Vagina (tissue), 2 donors: ENCODE measurements around the gene DNAAF8. TPM values are rescaled to one million over a fixed set of nuclear protein-coding genes. Genes with fewer than 3 reads are reported as not detected.
A peak's percentile ranks its signal among the peaks of the same experiment; 100 is the strongest.

Source experiments
- DNase-seq, 2 donors: peaks; one replicate each; pipeline ENCODE4 v3.0.0-alpha.2; 2017; ENCODE audit errors: extremely low spot score in 2 of 2
- H3K27ac ChIP-seq: fragments of 200-600 bp; sonication (generic); one replicate; pipeline ENCODE4 v1.5.1; 2019
- H3K27me3 ChIP-seq: fragments of 200-600 bp; sonication (generic); one replicate; pipeline ENCODE4 v1.5.1; 2019
- H3K36me3 ChIP-seq, 2 donors: fragments of 200-600 bp; sonication (generic); one replicate each; pipeline ENCODE4 v1.5.1; 2017 to 2019
- H3K4me1 ChIP-seq: fragments of 200-600 bp; sonication (generic); one replicate; pipeline ENCODE4 v1.5.1; 2019
- H3K4me3 ChIP-seq, 2 donors: fragments of 200-600 bp; sonication (generic); 1 replicate in 1 of 2; 2 replicates in 1 of 2; pipeline ENCODE4 v1.5.1; 2016 to 2019
- H3K9me3 ChIP-seq: fragments of 200-600 bp; sonication (generic); one replicate; pipeline ENCODE4 v1.5.1; 2019
- CTCF ChIP-seq, 3 experiments: fragments of 450-650 bp in 2 of 3; fragments of 200-600 bp in 1 of 3; sonication (generic) in 1 of 3; IDR thresholded peaks; one replicate each; pipeline ENCODE4 v1.5.1; 2017 to 2019; ENCODE audit warnings: antibody characterized with exemption in 3 of 3, mild to moderate bottlenecking in 2 of 3, moderate library complexity in 2 of 3
- POLR2A ChIP-seq, 2 donors: fragments of 450-650 bp; IDR thresholded peaks; one replicate each; pipeline ENCODE4 v1.6.1; 2017; ENCODE audit warnings: antibody characterized with exemption in 2 of 2, mild to moderate bottlenecking in 2 of 2, moderate library complexity in 2 of 2
- POLR2AphosphoS5 ChIP-seq, 2 donors: sonication (generic); formaldehyde crosslinking; IDR thresholded peaks; one replicate each; pipeline ENCODE4 v1.9.0; 2017; ENCODE audit warnings: antibody characterized with exemption in 2 of 2, mild to moderate bottlenecking in 2 of 2, low read depth in 1 of 2; ENCODE audit not compliant: insufficient read depth in 1 of 2
- intact Hi-C: fragments of 100-400 bp; cut with DNase I; formaldehyde crosslinking; loops from one replicate; pipeline ENCODE4 v1.15.1; 2023
- total RNA-seq: library from RNA; depleted of rRNA; stranded (reverse); fragments of >200 nt; gene quantifications from one replicate; pipeline ENCODE4 v1.2.3, GENCODE V29; 2016

Gene DNAAF8
- total RNA-seq, 1 donor from 2014 or later: not detected

- DNase-seq: peak in 1 of 2 donors; percentile 96
- H3K36me3 ChIP-seq: peaks cover 0 to 21% of the 10 kb centered on the region in 2 donors
These were observed 40.9 kb upstream of the DNAAF8 start, which contains the start of gene NUDT16L1 for GRCh38 chr16:4693296-4693955. Gene NUDT16L1, plus strand, starts transcription at chr16:4693562. Its CDS starts 165 bp downstream, at chr16:4693727.

GRCh38 chr16:4693956-4694641, 40.2 kb upstream of the DNAAF8 start:
- H3K4me3 ChIP-seq: peak overlapping the region; percentile 78 to 91
- TF ChIP-seq CTCF (IDR thresholded peaks at IDR 0.05) (no peak), POLR2AphosphoS5 (IDR thresholded peaks at IDR 0.05; ENCODE audit: insufficient read depth in 1 of 2, low read depth in 1 of 2) (no peak), POLR2A (IDR thresholded peaks at IDR 0.05) (no peak)
- H3K4me1 ChIP-seq: peaks cover 37% of the 10 kb centered on the region
- H3K27me3 ChIP-seq: no peaks in the 10 kb centered on the region
- DNase-seq: no peak
- intact Hi-C loops: no loop called here
- peaks cover 0 to 22% of the 10 kb centered on the region in 2 donors for H3K36me3 ChIP-seq
- H3K9me3 ChIP-seq: no peaks in the 10 kb centered on the region
- peak overlapping the region; percentile 74 for H3K27ac ChIP-seq

More at GRCh38 chr16:4693296-4693955, 40.9 kb upstream of the DNAAF8 start, which contains the start of gene NUDT16L1:
- peak within 1 kb of the TSS; percentile 78 to 91 for H3K4me3 ChIP-seq
- peak within 1 kb of the TSS; percentile 74 for H3K27ac ChIP-seq
- TF ChIP-seq POLR2A (IDR thresholded peaks at IDR 0.05) (peak in 1 of 2 donors; percentile 55), CTCF (IDR thresholded peaks at IDR 0.05) (peak in 2 of 3 experiments; percentile 23 to 27), POLR2AphosphoS5 (IDR thresholded peaks at IDR 0.05; ENCODE audit: insufficient read depth in 1 of 2, low read depth in 1 of 2) (peak in 1 of 2 donors; percentile 75)
- intact Hi-C loops: no loop called here
- H3K9me3 ChIP-seq: no peaks in the 10 kb centered on the region
- H3K4me1 ChIP-seq: peaks cover 37% of the 10 kb centered on the region
- no peaks in the 10 kb centered on the region for H3K27me3 ChIP-seq

- peak overlapping the region; percentile 78 to 91 for H3K4me3 ChIP-seq
- no peaks in the 10 kb centered on the region for H3K27me3 ChIP-seq
- H3K36me3 ChIP-seq: peaks cover 0 to 25% of the 10 kb centered on the region in 2 donors
- intact Hi-C loops: no loop called here
- no peaks in the 10 kb centered on the region for H3K9me3 ChIP-seq
- DNase-seq: peak in 1 of 2 donors; percentile 92
- H3K27ac ChIP-seq: peak overlapping the region; percentile 74
- TF ChIP-seq CTCF (IDR thresholded peaks at IDR 0.05) (no peak), POLR2AphosphoS5 (IDR thresholded peaks at IDR 0.05; ENCODE audit: insufficient read depth in 1 of 2, low read depth in 1 of 2) (no peak), POLR2A (IDR thresholded peaks at IDR 0.05) (no peak)
- peaks cover 37% of the 10 kb centered on the region for H3K4me1 ChIP-seq
These were observed 39.5 kb upstream of the DNAAF8 start for GRCh38 chr16:4694642-4695451.

- Histone ChIP-seq H3K4me3 (no peak overlapping the region), H3K9me3 (no peaks in the 10 kb centered on the region), H3K27ac (peak overlapping the region; percentile 74), H3K4me1 (peaks cover 37% of the 10 kb centered on the region), H3K36me3 (peaks cover 0 to 33% of the 10 kb centered on the region in 2 donors), H3K27me3 (no peaks in the 10 kb centered on the region)
- peak in 1 of 2 donors; percentile 86 for DNase-seq
- TF ChIP-seq POLR2AphosphoS5 (IDR thresholded peaks at IDR 0.05; ENCODE audit: insufficient read depth in 1 of 2, low read depth in 1 of 2) (no peak), POLR2A (IDR thresholded peaks at IDR 0.05) (no peak), CTCF (IDR thresholded peaks at IDR 0.05) (no peak)
- intact Hi-C loops: no loop called here
These were observed 38.7 kb upstream of the DNAAF8 start for GRCh38 chr16:4695473-4696171.
